ENCODE data around the gene CHKA.

DNA sequence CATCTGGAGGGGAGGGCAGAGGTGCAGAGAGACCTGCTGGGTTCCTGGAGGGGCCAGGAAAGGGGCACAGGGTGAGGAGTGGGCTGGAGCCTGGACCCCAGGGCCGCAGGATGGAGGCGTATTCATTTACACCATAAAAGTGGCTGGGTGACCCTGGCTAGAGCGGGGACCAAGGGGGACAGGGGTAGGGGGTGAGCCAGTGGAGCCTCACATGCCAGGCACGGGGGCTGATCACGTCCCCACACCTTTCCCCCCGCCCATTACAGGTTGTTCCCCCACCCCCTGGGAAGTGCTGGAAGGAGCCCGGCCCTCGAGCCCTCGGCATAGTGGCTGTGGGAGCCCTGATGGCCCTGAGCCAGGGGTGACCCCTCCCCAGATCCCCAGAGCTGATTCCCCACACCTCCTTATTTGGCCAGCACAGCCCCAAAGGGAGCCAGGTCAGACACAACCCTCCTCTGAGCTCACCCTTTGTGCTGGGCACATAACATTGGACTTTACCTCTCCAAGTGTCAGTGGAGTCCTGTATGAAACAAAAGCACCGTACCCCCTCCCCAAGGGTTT lies 81.6 kb downstream of the CHKA start:
- no peak for TF ChIP-seq POLR2A (IDR thresholded peaks at IDR 0.05; ENCODE audit: low read length)
- no peak for TF ChIP-seq GATA1 (IDR thresholded peaks at IDR 0.05; ENCODE audit: low read depth, low read length)
